CD14-positive monocyte (primary cell): ENCODE measurements around the gene TCTN1. TPM values are rescaled to one million over a fixed set of nuclear protein-coding genes. Genes with fewer than 3 reads are reported as not detected.

Experiments
- DNase-seq, 3 donors: peaks; one replicate each; pipeline ENCODE4 v3.0.0-alpha.2; 2011 to 2022
- H2AFZ ChIP-seq: 2 replicates; pipeline ENCODE4 v1.6.0; 2012; ENCODE audit warnings: mild to moderate bottlenecking, low read depth, low read length, inconsistent platforms; ENCODE audit not compliant: insufficient read depth, poor library complexity, severe bottlenecking
- H3K27ac ChIP-seq, 2 donors: 1 replicate in 1 of 2; 2 replicates in 1 of 2; pipeline ENCODE4 v1.5.1; 2012 to 2013; ENCODE audit warnings: low read length in 2 of 2, control low read depth in 1 of 2, inconsistent platforms in 1 of 2, low read depth in 1 of 2, mild to moderate bottlenecking in 1 of 2
- H3K27me3 ChIP-seq, 2 donors: one replicate each; pipeline versions ENCODE4 v1.6.0 to v1.6.1; 2011 to 2013; ENCODE audit warnings: low read length in 2 of 2; ENCODE audit not compliant: control insufficient read depth in 2 of 2, insufficient read depth in 2 of 2
- H3K36me3 ChIP-seq, 2 donors: replicated peaks in 1 of 2; 1 replicate in 1 of 2; 2 replicates in 1 of 2; pipeline versions ENCODE4 v1.5.1 to v1.6.1; 2012 to 2013; ENCODE audit warnings: low read length in 2 of 2, control low read depth in 1 of 2, inconsistent platforms in 1 of 2, mild to moderate bottlenecking in 1 of 2; ENCODE audit not compliant: insufficient read depth in 2 of 2, control insufficient read depth in 1 of 2
- H3K4me1 ChIP-seq, 2 donors: 1 replicate in 1 of 2; 2 replicates in 1 of 2; pipeline versions ENCODE4 v1.5.1 to v1.6.1; 2012 to 2013; ENCODE audit warnings: low read length in 2 of 2, control low read depth in 1 of 2, inconsistent platforms in 1 of 2, mild to moderate bottlenecking in 1 of 2, moderate library complexity in 1 of 2; ENCODE audit not compliant: insufficient read depth in 2 of 2, control insufficient read depth in 1 of 2
- H3K4me2 ChIP-seq: replicated peaks from 2 replicates; pipeline ENCODE3; 2012; ENCODE audit warnings: low read length, moderate library complexity, mild to moderate bottlenecking; ENCODE audit not compliant: poor library complexity, severe bottlenecking; ENCODE audit errors: extremely low read depth
- H3K4me3 ChIP-seq, 3 experiments: fragments of 200-600 bp in 1 of 3; sonication (generic) in 1 of 3; replicated peaks in 1 of 3; 1 replicate in 2 of 3; 2 replicates in 1 of 3; pipeline ENCODE4 v1.5.1; 2011 to 2013; ENCODE audit warnings: low read length in 3 of 3, mild to moderate bottlenecking in 3 of 3, control low read depth in 2 of 3, low read depth in 2 of 3, inconsistent platforms in 1 of 3, moderate library complexity in 1 of 3
- H3K79me2 ChIP-seq: 2 replicates; pipeline ENCODE4 v1.6.0; 2012; ENCODE audit warnings: mild to moderate bottlenecking, control low read depth, inconsistent platforms, low read length, moderate library complexity; ENCODE audit not compliant: insufficient read depth
- H3K9ac ChIP-seq: 2 replicates; pipeline ENCODE4 v1.6.0; 2017; ENCODE audit warnings: low read length, mild to moderate bottlenecking; ENCODE audit not compliant: insufficient read depth, poor library complexity, severe bottlenecking
- H3K9me3 ChIP-seq, 2 donors: replicated peaks in 1 of 2; 1 replicate in 1 of 2; 2 replicates in 1 of 2; pipeline versions ENCODE4 v1.5.1 to v1.6.1; 2012 to 2013; ENCODE audit warnings: low read length in 2 of 2, control low read depth in 1 of 2; ENCODE audit not compliant: control insufficient read depth in 1 of 2, insufficient read depth in 1 of 2
- H4K20me1 ChIP-seq: 2 replicates; pipeline ENCODE4 v1.6.0; 2012; ENCODE audit warnings: mild to moderate bottlenecking, low read length, control low read depth, moderate library complexity; ENCODE audit not compliant: insufficient read depth
- H3K27ac Mint-ChIP-seq, 7 donors: one replicate each; pipeline ENCODE4 v1.8.0; 2020; ENCODE audit warnings: mild to moderate bottlenecking in 7 of 7, mixed read lengths in 7 of 7, moderate library complexity in 6 of 7, inconsistent platforms in 2 of 7
- H3K27me3 Mint-ChIP-seq, 3 donors: one replicate each; pipeline ENCODE4 v1.8.0; 2021 to 2022; ENCODE audit warnings: low read depth in 3 of 3, mild to moderate bottlenecking in 3 of 3, mixed read lengths in 3 of 3, moderate library complexity in 3 of 3, inconsistent platforms in 1 of 3
- H3K36me3 Mint-ChIP-seq, 2 donors: one replicate each; pipeline ENCODE4 v1.8.0; 2020; ENCODE audit warnings: mixed read lengths in 2 of 2, inconsistent platforms in 1 of 2, mild to moderate bottlenecking in 1 of 2
- H3K4me1 Mint-ChIP-seq: one replicate; pipeline ENCODE4 v1.8.0; 2020; ENCODE audit warnings: mild to moderate bottlenecking, mixed read lengths
- H3K4me3 Mint-ChIP-seq, 2 donors: one replicate each; pipeline ENCODE4 v1.8.0; 2020; ENCODE audit warnings: mild to moderate bottlenecking in 2 of 2, mixed read lengths in 2 of 2, moderate library complexity in 1 of 2
- H3K9me3 Mint-ChIP-seq, 7 donors: one replicate each; pipeline ENCODE4 v1.8.0; 2020 to 2022; ENCODE audit warnings: mixed read lengths in 7 of 7, mild to moderate bottlenecking in 6 of 7, moderate library complexity in 6 of 7, inconsistent platforms in 2 of 7
- WGBS: methylation state at CpG from one replicate; pipeline ENCODE4 v1.1.5; 2013; ENCODE audit warnings: missing lambda C conversion rate; ENCODE audit not compliant: insufficient coverage; 5-methylcytosine and 5-hydroxymethylcytosine counted together
- intact Hi-C, 2 donors: fragments of 100-400 bp; cut with micrococcal nuclease; formaldehyde crosslinking; loops; one replicate each; pipeline versions ENCODE4 v1.15.0 to v1.15.1; 2023
- polyA plus RNA-seq, 3 donors: library from polyadenylated mRNA; depleted of rRNA in 1 of 3; unstranded in 2 of 3; stranded (reverse) in 1 of 3; fragments of 300-500 nt in 2 of 3; fragments of >200 nt in 1 of 3; fragmentation: Illumina TruSeq in 2 of 3; gene quantifications; 1 replicate in 2 of 3; 2 replicates in 1 of 3; pipeline ENCODE4 v1.2.3, GENCODE V29; 2012 to 2021
- TF ChIP-seq, protein P1 (sequence below): fragments of 200-600 bp; IDR thresholded peaks from one replicate; pipeline ENCODE4 v1.8.0; 2022; ENCODE audit warnings: antibody characterized with exemption, mild to moderate bottlenecking

TCTN1 gene
- polyA plus RNA-seq, 3 donors = 4.0 to 6.1 (median 4.5) TPM

DNA sequence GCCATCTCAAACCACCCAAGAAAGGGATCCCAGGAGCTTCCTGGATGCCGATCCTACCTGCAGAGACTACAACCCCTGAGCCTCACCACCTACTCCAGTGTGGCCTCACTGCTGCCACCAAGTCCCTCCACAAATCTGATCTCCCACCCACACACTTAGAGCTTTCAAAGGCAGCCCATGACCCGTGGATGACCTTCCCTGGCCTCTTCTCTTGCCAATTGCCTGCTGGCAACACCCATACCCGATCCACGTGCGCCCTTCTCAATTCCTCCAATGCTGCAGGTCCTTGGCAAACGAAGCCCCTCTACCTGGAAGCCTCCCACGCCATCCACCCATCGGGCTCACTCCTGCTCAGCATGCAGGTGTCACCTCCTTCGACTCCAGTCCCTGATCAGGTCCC, 44.3 kb downstream of the TCTN1 start:
- Mint-ChIP-seq H3K27ac (peak overlapping the region in 3 of 7 donors; percentile 34 to 80 (median 43)), H3K36me3 (peaks cover 77 to 96% of the 10 kb centered on the region in 2 donors), H3K4me1 (peaks cover 23% of the 10 kb centered on the region), H3K4me3 (no peak overlapping the region), H3K27me3 (peaks cover 0 to 3% (median 0%) of the 10 kb centered on the region in 3 donors), H3K9me3 (no peaks in the 10 kb centered on the region)
- 93% methylated on average over 8 of the region's 9 CpGs for WGBS
- peaks cover 9% of the 10 kb centered on the region for H3K79me2 ChIP-seq
- no peaks in the 10 kb centered on the region for H3K9me3 ChIP-seq
- H4K20me1 ChIP-seq = peaks cover 75% of the 10 kb centered on the region
- no peak overlapping the region for H3K4me2 ChIP-seq
- peaks cover 19 to 23% of the 10 kb centered on the region in 2 donors for H3K4me1 ChIP-seq
- H3K4me3 ChIP-seq = no peak overlapping the region
- H3K27me3 ChIP-seq = no peaks in the 10 kb centered on the region
- no peak overlapping the region for H3K9ac ChIP-seq
- intact Hi-C loops = no loop called here
- peaks cover 71 to 87% of the 10 kb centered on the region in 2 donors for H3K36me3 ChIP-seq
- no peak for DNase-seq
- TF ChIP-seq, protein P1, sequence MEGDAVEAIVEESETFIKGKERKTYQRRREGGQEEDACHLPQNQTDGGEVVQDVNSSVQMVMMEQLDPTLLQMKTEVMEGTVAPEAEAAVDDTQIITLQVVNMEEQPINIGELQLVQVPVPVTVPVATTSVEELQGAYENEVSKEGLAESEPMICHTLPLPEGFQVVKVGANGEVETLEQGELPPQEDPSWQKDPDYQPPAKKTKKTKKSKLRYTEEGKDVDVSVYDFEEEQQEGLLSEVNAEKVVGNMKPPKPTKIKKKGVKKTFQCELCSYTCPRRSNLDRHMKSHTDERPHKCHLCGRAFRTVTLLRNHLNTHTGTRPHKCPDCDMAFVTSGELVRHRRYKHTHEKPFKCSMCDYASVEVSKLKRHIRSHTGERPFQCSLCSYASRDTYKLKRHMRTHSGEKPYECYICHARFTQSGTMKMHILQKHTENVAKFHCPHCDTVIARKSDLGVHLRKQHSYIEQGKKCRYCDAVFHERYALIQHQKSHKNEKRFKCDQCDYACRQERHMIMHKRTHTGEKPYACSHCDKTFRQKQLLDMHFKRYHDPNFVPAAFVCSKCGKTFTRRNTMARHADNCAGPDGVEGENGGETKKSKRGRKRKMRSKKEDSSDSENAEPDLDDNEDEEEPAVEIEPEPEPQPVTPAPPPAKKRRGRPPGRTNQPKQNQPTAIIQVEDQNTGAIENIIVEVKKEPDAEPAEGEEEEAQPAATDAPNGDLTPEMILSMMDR = no peak
- H2AFZ ChIP-seq = no peak overlapping the region
- H3K27ac ChIP-seq = no peak overlapping the region

DNA sequence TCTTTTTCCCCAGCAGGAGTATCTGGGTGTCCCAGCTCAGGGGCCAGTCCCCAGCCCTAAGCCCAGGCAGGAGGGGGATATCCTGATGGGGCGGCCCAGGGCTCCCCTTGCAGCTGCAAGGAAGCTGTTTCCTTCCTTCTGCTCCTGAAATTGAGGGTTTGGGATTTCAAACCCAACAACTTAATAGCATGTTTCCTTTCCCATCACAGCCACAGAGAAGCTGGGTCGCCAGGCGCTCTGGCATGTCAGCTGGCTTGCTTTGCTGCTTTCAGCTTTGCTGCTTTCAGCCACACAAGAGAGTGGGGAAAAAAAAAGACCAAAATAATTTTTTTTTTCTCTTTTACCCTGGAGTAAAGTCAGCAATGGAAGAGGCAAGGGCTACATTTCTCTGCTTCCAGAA, 44.9 kb downstream of the TCTN1 start:
- H3K9me3 ChIP-seq = no peaks in the 10 kb centered on the region
- TF ChIP-seq, protein P1 = no peak
- DNase-seq = no peak
- intact Hi-C loops = no loop called here
- WGBS = no CpG with 5 or more reads among the region's 3 CpGs
- H3K79me2 ChIP-seq = peaks cover 13% of the 10 kb centered on the region
- peaks cover 77% of the 10 kb centered on the region for H4K20me1 ChIP-seq
- peaks cover 66 to 85% of the 10 kb centered on the region in 2 donors for H3K36me3 ChIP-seq
- no peak overlapping the region for H2AFZ ChIP-seq
- no peak overlapping the region for H3K9ac ChIP-seq
- Mint-ChIP-seq H3K27ac (peak overlapping the region in 3 of 7 donors; percentile 30 to 43 (median 34)), H3K4me1 (peaks cover 23% of the 10 kb centered on the region), H3K27me3 (peaks cover 0 to 3% (median 0%) of the 10 kb centered on the region in 3 donors), H3K9me3 (no peaks in the 10 kb centered on the region), H3K4me3 (no peak overlapping the region), H3K36me3 (peaks cover 73 to 92% of the 10 kb centered on the region in 2 donors)
- no peak overlapping the region for H3K4me2 ChIP-seq
- H3K27ac ChIP-seq = peak overlapping the region in 1 of 2 donors; percentile 20
- no peak overlapping the region for H3K4me3 ChIP-seq
- no peaks in the 10 kb centered on the region for H3K27me3 ChIP-seq
- peaks cover 19 to 24% of the 10 kb centered on the region in 2 donors for H3K4me1 ChIP-seq
